Activated naive CD8-positive, alpha-beta T cell treated with anti-CD3 and anti-CD28 coated beads, Interleukin-2, amount 10 ng/mL, durations not matched to agents 7 days and 5 days (primary cell): ENCODE data around the gene APCDD1L. TPM values are rescaled to one million over a fixed set of nuclear protein-coding genes. Genes with fewer than 3 reads are reported as not detected.

Experiments used
- ATAC-seq: fragments of 150-1000 bp; cut with Tn5 transposase; one replicate; pipeline ENCODE4 v1.10.0; 2021; ENCODE audit warnings: low read depth, moderate library complexity
- POLR2A ChIA-PET: fragments of 350-600 bp; sonication (Branson Sonifier 250); formaldehyde crosslinking; loops from one replicate; lab custom pipeline; 2021; ENCODE audit warnings: antibody characterized with exemption; lab: Charles Lee
- DNase-seq: peaks from one replicate; pipeline ENCODE4 v3.0.0; 2021
- H3K27ac Mint-ChIP-seq: one replicate; pipeline ENCODE4 v1.8.0; 2022; ENCODE audit warnings: mild to moderate bottlenecking, mixed read lengths
- H3K27me3 Mint-ChIP-seq: one replicate; pipeline ENCODE4 v1.8.0; 2022; ENCODE audit warnings: mild to moderate bottlenecking, moderate library complexity, mixed read lengths
- H3K36me3 Mint-ChIP-seq: one replicate; pipeline ENCODE4 v1.8.0; 2021; ENCODE audit warnings: mild to moderate bottlenecking, mixed read lengths
- H3K4me1 Mint-ChIP-seq: one replicate; pipeline ENCODE4 v1.8.0; 2021; ENCODE audit warnings: mixed read lengths
- H3K4me3 Mint-ChIP-seq: one replicate; pipeline ENCODE4 v1.8.0; 2022; ENCODE audit warnings: mild to moderate bottlenecking, moderate library complexity, mixed read lengths
- H3K9me3 Mint-ChIP-seq: one replicate; pipeline ENCODE4 v1.8.0; 2021; ENCODE audit warnings: mixed read lengths
- total RNA-seq, 2 experiments: library from RNA; stranded (reverse); gene quantifications; one replicate each; pipeline ENCODE4 v1.2.3, GENCODE V29; 2021

APCDD1L gene
- total RNA-seq, 2 experiments from 2014 or later = not detected

GRCh38 chr20:58452667-58453255 is 62.4 kb downstream of the APCDD1L start:
- Mint-ChIP-seq H3K9me3 (peaks cover 5% of the 10 kb centered on the region), H3K27me3 (no peaks in the 10 kb centered on the region), H3K4me1 (peaks cover 3% of the 10 kb centered on the region), H3K27ac (no peak overlapping the region), H3K36me3 (peaks cover 33% of the 10 kb centered on the region), H3K4me3 (no peak overlapping the region)
- DNase-seq (no peak), ATAC-seq (no peak)
- POLR2A ChIA-PET = no interaction called here

GRCh38 chr20:58450254-58450653 is 64.9 kb downstream of the APCDD1L start:
- Mint-ChIP-seq H3K4me3 (no peak overlapping the region), H3K4me1 (peaks cover 13% of the 10 kb centered on the region), H3K9me3 (peaks cover 5% of the 10 kb centered on the region), H3K27me3 (no peaks in the 10 kb centered on the region), H3K36me3 (peaks cover 28% of the 10 kb centered on the region), H3K27ac (no peak overlapping the region)
- POLR2A ChIA-PET = no interaction called here
- ATAC-seq = no peak
- no peak for DNase-seq

GRCh38 chr20:58449681-58450221 is 65.4 kb downstream of the APCDD1L start:
- H3K4me1 Mint-ChIP-seq = peaks cover 16% of the 10 kb centered on the region
- no peak overlapping the region for H3K4me3 Mint-ChIP-seq
- H3K27ac Mint-ChIP-seq = no peak overlapping the region
- H3K36me3 Mint-ChIP-seq = peaks cover 30% of the 10 kb centered on the region
- peaks cover 4% of the 10 kb centered on the region for H3K9me3 Mint-ChIP-seq
- POLR2A ChIA-PET = no interaction called here
- no peaks in the 10 kb centered on the region for H3K27me3 Mint-ChIP-seq
- ATAC-seq = no peak
- DNase-seq = no peak

- POLR2A ChIA-PET = no interaction called here
- peaks cover 2% of the 10 kb centered on the region for H3K9me3 Mint-ChIP-seq
- DNase-seq = no peak
- H3K27ac Mint-ChIP-seq = no peak overlapping the region
- ATAC-seq = no peak
- H3K36me3 Mint-ChIP-seq = peaks cover 29% of the 10 kb centered on the region
- H3K4me1 Mint-ChIP-seq = peaks cover 21% of the 10 kb centered on the region
- no peaks in the 10 kb centered on the region for H3K27me3 Mint-ChIP-seq
- H3K4me3 Mint-ChIP-seq = no peak overlapping the region
Measured at GRCh38 chr20:58448958-58449357, 66.2 kb downstream of the APCDD1L start.

- peaks cover 27% of the 10 kb centered on the region for H3K36me3 Mint-ChIP-seq
- POLR2A ChIA-PET = no interaction called here
- H3K4me1 Mint-ChIP-seq = peaks cover 23% of the 10 kb centered on the region
- no peak for DNase-seq
- no peaks in the 10 kb centered on the region for H3K27me3 Mint-ChIP-seq
- no peaks in the 10 kb centered on the region for H3K9me3 Mint-ChIP-seq
- H3K4me3 Mint-ChIP-seq = no peak overlapping the region
- H3K27ac Mint-ChIP-seq = no peak overlapping the region
- peak; percentile 50 for ATAC-seq
Measured at GRCh38 chr20:58447511-58448391, 67.4 kb downstream of the APCDD1L start.

- Mint-ChIP-seq H3K27ac (peak overlapping the region; percentile 45), H3K36me3 (peaks cover 26% of the 10 kb centered on the region)
- POLR2A ChIA-PET = interaction anchor here (0.6 kb wide), 1 partner anchor 16 kb away, joined by 4 read pairs; no protein-coding TSS in a partner anchor
Measured at GRCh38 chr20:58446960-58447265, 68.3 kb downstream of the APCDD1L start.

GRCh38 chr20:58446264-58446959 is 68.8 kb downstream of the APCDD1L start:
- POLR2A ChIA-PET = interaction anchor here (0.6 kb wide), 1 partner anchor 16 kb away, joined by 4 read pairs; no protein-coding TSS in a partner anchor
- H3K36me3 Mint-ChIP-seq = peaks cover 24% of the 10 kb centered on the region
- H3K27ac Mint-ChIP-seq = peak overlapping the region; percentile 45
- no peaks in the 10 kb centered on the region for H3K27me3 Mint-ChIP-seq
- H3K4me1 Mint-ChIP-seq = peaks cover 24% of the 10 kb centered on the region
- H3K4me3 Mint-ChIP-seq = no peak overlapping the region
- ATAC-seq = no peak
- no peak for DNase-seq
- H3K9me3 Mint-ChIP-seq = no peaks in the 10 kb centered on the region

More at GRCh38 chr20:58446960-58447265, 68.3 kb downstream of the APCDD1L start:
- ATAC-seq = no peak
- peaks cover 20% of the 10 kb centered on the region for H3K4me1 Mint-ChIP-seq
- no peaks in the 10 kb centered on the region for H3K9me3 Mint-ChIP-seq
- no peaks in the 10 kb centered on the region for H3K27me3 Mint-ChIP-seq
- no peak overlapping the region for H3K4me3 Mint-ChIP-seq
- DNase-seq = no peak

GRCh38 chr20:58444746-58445255 is 70.4 kb downstream of the APCDD1L start:
- Mint-ChIP-seq H3K4me1 (peaks cover 26% of the 10 kb centered on the region), H3K27ac (no peak overlapping the region), H3K4me3 (no peak overlapping the region), H3K36me3 (peaks cover 25% of the 10 kb centered on the region), H3K9me3 (no peaks in the 10 kb centered on the region), H3K27me3 (no peaks in the 10 kb centered on the region)
- ATAC-seq (no peak), DNase-seq (no peak)
- POLR2A ChIA-PET = no interaction called here

GRCh38 chr20:58441723-58442122 is 73.5 kb downstream of the APCDD1L start:
- Mint-ChIP-seq H3K9me3 (no peaks in the 10 kb centered on the region), H3K27ac (no peak overlapping the region), H3K4me3 (no peak overlapping the region), H3K4me1 (peaks cover 31% of the 10 kb centered on the region), H3K36me3 (peaks cover 35% of the 10 kb centered on the region), H3K27me3 (no peaks in the 10 kb centered on the region)
- POLR2A ChIA-PET = no interaction called here
- no peak for ATAC-seq
- DNase-seq = no peak

- H3K4me3 Mint-ChIP-seq = no peak overlapping the region
- peaks cover 27% of the 10 kb centered on the region for H3K4me1 Mint-ChIP-seq
- POLR2A ChIA-PET = no interaction called here
- ATAC-seq (no peak), DNase-seq (no peak)
- no peak overlapping the region for H3K27ac Mint-ChIP-seq
- H3K36me3 Mint-ChIP-seq = peaks cover 40% of the 10 kb centered on the region
- H3K9me3 Mint-ChIP-seq = no peaks in the 10 kb centered on the region
- H3K27me3 Mint-ChIP-seq = no peaks in the 10 kb centered on the region
Measured at GRCh38 chr20:58440021-58440767, 75.0 kb downstream of the APCDD1L start.

- Mint-ChIP-seq H3K27ac (no peak overlapping the region), H3K27me3 (no peaks in the 10 kb centered on the region), H3K4me1 (peaks cover 24% of the 10 kb centered on the region), H3K4me3 (no peak overlapping the region), H3K9me3 (no peaks in the 10 kb centered on the region), H3K36me3 (peaks cover 35% of the 10 kb centered on the region)
- ATAC-seq = no peak
- DNase-seq = no peak
- POLR2A ChIA-PET = no interaction called here
Measured at GRCh38 chr20:58438970-58439808, 76.0 kb downstream of the APCDD1L start.
